ENCODE measurements around the gene LRRC17.
"Not testable (repeated sequence)": the region's sequence is repeated elsewhere in the genome, so short reads cannot be mapped to it uniquely, and the experiment has no call there.

Gene LRRC17

DNA sequence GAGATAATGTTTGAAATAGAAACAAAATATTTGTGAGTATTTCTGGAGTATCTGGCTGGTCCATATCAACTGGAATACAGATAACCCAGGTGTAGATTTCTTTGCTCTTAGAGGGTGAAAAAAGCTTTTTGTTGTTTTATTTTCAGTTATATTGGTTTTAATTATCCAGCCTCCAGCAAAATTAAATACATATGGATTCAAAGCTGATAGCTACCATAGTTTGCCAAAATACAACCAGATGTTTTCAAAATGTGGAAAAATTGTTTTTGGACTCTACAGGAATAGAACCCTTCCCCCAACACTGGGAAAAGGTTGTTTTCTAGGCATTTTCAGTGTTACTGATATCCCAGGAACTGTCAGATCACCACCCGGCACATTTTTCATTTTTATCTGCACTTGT is 30.1 kb downstream of the LRRC17 start:
- no peak for DNase-seq (ENCODE audit: low read depth in 3 of 3)

DNA sequence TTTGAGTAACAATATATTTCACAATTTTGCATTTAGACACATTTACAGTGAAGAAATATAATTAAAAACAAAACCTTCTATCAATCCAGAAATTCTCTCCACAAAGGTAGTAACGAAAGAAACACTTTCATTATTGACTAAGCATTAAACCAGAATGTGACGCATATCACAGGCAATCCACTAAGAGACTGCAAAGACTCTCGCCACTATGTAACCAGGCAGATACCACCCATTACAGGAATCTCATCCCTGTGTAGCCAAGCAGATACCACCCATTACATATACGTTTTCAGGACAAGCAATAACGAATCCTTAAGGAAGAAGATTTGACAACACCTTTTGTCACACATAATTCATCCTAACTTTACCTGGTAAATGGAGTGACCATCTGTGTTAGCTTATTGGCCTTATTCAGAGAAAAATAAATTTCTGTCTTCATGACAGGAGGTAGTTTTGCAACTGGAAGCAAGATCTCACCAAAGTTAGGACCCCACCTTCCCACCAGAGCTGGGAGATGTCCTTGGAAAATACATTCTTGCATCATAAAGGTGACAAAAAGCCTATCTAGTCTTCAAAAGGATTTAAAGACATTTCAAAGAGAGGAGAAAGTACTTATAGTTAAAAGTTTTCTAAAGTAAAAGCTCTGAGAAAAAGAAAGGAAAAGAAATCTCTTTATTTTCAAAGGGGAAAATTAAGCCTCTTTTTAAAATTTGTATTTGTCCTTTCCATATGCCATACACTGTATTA is 30.8 kb downstream of the LRRC17 start:
- DNase-seq (ENCODE audit: low read depth in 3 of 3), result no peak

DNA sequence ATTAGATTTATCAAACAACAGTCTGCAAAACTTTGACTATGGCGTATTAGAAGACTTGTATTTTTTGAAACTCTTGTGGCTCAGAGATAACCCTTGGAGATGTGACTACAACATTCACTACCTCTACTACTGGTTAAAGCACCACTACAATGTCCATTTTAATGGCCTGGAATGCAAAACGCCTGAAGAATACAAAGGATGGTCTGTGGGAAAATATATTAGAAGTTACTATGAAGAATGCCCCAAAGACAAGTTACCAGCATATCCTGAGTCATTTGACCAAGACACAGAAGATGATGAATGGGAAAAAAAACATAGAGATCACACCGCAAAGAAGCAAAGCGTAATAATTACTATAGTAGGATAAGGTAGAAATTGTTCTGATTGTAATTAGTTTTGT is 31.4 kb downstream of the LRRC17 start:
- DNase-seq (ENCODE audit: low read depth in 3 of 3), result no peak

DNA sequence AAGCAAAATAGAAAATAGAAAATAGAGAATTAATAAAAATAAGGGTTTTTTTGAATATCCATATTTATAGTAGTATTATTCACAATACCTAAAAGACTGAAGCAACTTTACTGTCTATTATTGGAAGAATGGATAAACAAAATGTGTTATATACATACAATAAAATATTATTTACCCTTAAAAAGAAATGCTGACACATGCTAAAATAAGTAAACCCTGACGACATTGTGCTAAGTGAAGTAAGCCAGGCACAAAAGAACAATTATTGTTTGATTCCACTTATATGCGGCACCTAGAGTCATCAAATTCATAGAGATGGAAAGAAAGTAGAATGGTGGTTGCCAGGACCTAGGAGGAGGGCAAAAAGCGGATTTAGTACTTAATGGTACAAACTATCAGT is 39.0 kb downstream of the LRRC17 start:
- DNase-seq (ENCODE audit: low read depth in 3 of 3), result no peak

- DNase-seq (ENCODE audit: low read depth in 3 of 3), result no peak
These were observed 40.6 kb downstream of the LRRC17 start for GRCh38 chr7:102953406-102953805.

GRCh38 chr7:102954359-102954758 is 41.6 kb downstream of the LRRC17 start:
- DNase-seq (ENCODE audit: low read depth in 3 of 3), result not testable (repeated sequence)

GRCh38 chr7:102958004-102958403 is 45.2 kb downstream of the LRRC17 start:
- not testable (repeated sequence) for DNase-seq (ENCODE audit: low read depth in 3 of 3)

DNA sequence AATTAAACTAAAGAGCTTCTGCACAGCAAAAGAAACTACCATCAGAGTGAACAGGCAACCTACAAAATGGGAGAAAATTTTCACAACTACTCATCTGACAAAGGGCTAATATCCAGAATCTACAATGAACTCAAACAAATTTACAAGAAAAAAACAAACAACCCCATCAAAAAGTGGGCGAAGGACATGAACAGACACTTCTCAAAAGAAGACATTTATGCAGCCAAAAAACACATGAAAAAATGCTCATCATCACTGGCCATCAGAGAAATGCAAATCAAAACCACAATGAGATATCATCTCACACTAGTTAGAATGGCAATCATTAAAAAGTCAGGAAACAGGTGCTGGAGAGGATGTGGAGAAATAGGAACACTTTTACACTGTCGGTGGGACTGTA is 49.2 kb downstream of the LRRC17 start:
- DNase-seq (ENCODE audit: low read depth in 3 of 3), result not testable (repeated sequence)

DNA sequence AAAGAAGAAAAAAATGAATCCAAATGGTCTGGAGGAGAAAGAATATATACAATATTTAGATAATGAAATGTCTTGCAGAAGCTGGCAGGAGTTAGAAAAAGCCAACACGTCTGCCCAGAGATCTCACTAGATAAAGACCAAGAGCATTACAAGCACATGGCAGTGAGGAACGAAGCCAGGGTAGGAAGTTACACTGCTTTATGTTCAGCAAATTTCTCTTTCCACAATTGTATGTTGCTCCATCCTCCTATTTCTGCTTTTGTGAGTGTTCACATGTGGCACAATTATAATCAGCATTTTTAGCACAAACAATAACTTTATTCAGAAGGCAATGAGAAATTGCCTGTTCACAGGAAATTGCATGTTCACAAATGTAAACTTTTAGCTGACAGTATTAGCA is 53.7 kb downstream of the LRRC17 start:
- no peak for DNase-seq (ENCODE audit: low read depth in 3 of 3)

DNA sequence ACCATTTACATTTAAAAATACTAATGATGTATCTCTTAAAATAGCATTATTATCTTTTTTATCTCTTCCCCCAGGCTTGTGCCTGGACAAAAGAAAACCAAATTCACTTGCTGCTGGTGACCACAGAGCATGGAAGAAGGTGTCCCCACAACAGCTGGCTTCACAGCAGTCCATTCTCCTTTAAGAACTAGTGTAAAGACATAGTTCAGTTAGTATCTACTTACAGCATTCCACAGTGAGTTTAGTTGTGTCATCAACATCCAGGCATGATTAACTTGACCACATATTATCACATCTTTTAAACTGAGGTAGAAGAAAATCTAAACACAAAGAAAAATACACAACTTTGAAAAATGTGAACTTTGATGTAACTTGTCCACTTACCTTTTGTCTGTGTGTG is 55.0 kb downstream of the LRRC17 start:
- DNase-seq (ENCODE audit: low read depth in 3 of 3), result no peak

DNA sequence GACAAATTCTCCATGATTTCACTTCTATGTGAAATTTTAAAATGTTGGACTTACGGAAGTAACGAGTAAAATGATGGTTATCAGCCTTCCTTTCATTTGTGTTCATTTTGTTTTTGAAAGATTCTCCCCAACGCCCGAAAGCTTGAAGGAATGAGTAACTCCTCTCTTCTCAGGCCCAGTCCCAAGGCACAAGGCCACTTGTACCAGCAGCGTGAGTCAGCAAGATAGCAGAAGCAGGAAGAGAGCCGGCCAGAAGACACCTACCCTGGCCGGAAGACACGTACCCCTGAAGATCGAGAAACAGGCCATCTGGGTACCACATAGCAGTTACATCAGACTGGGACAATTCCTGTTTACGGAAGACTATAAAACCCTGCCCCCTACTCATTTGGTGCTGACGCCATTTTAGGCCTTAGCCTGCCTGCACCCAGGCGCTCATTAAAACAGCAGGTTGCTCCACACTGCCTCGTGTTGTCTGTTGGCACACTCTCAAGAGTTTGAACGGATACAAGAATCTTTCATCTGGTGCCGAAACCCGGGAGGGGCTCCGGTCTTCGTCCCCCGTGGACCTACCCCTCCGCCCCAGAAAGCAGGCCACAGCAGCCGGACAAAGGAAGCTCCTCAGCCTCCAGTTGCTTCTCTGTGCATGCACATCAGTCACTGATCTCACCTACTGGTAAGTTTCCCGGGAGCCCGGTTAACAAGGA is 60.4 kb downstream of the LRRC17 start:
- DNase-seq (ENCODE audit: low read depth in 3 of 3), result no peak

DNA sequence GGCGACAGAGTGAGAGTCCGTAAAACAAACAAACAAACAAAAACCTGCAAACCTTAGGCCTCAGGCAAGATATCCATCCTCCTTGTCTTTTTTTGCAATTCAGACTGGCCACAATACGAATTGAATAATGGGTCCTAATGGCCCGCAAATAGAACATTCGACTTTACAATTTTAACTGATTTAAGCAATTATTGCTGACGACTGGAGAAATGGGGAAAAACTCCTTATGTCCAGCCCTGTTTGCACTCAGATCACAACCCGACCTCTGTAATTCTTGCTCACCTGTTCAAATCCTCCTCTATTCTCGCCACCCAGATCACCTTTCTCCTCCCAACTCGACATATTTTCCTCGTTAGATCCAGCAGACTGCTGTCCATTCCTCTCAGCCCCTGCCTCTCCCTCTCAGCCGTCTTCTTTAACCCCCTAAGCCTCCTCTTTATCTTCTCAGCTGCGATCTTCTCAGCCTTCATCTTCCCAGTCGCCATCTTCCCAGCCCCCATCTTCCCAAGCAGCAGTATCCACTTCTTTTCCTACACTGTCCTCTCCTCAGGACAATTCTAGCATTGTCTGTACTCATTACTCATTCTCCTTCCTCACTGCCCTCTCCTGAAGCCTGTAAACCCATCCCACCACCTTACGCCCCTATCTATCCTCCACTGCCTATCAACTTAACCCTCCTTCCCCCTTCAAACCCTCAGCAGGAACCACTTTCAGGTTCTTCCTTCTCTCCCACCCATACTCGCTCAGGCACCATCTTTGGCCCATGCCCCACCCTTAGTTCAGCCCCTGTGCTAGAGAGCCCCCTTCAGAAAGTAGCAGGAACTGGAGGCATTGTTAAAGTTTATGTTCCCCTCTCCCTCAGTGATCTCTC is 61.8 kb downstream of the LRRC17 start:
- no peak for DNase-seq (ENCODE audit: low read depth in 3 of 3)

DNA sequence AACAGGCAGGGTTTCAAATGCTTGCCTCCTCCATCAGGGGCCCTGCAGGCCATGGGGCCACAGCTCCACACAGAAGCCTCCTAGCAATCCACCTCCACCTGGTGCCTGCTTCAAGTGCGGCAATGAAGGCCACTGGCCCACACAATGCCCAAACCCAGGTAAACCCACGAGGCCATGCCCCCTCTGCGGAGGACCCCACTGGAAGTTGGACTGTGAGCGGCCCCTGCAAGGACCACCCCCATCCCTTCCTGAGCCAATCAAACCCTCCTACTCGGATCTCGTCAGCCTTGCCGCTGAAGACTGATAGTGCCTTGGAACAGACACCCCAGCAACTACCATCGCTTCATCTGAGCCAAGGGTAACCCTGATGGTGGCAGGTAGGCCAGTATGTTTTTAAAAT is 63.1 kb downstream of the LRRC17 start:
- no peak for DNase-seq (ENCODE audit: low read depth in 3 of 3)

GRCh38 chr7:102976493-102976892 is 63.7 kb downstream of the LRRC17 start:
- no peak for DNase-seq (ENCODE audit: low read depth in 3 of 3)

- DNase-seq (ENCODE audit: low read depth in 3 of 3), result not testable (repeated sequence)
These were observed 64.8 kb downstream of the LRRC17 start for GRCh38 chr7:102977586-102977985.

- DNase-seq (ENCODE audit: low read depth in 3 of 3), result no peak
These were observed 65.5 kb downstream of the LRRC17 start for GRCh38 chr7:102978284-102978683.

DNA sequence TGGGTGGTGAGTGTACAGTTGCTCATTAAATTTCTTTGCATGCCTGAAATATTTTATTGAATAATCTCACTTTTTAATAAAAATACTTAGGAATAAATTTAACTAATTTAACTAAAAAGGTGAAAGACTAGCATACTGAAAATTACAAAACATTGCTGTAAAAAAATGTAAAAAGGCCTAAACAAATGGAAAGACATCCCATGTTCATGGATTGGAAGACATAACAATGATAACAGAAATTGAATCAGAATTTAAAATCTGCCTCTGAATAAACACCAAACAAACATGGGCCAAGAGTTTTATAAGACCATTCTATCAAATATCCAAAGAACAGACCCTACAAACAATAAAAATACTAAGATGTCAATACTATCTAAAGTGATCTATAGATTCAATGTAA is 66.9 kb downstream of the LRRC17 start:
- DNase-seq (ENCODE audit: low read depth in 3 of 3), result no peak

- DNase-seq (ENCODE audit: low read depth in 3 of 3), result no peak
These were observed 68.7 kb downstream of the LRRC17 start for GRCh38 chr7:102981451-102981850.

- DNase-seq (ENCODE audit: low read depth in 3 of 3), result no peak
These were observed 69.4 kb downstream of the LRRC17 start for GRCh38 chr7:102982235-102982634.

- no peak for DNase-seq (ENCODE audit: low read depth in 3 of 3)
These were observed 70.8 kb downstream of the LRRC17 start for GRCh38 chr7:102983602-102984001.

DNA sequence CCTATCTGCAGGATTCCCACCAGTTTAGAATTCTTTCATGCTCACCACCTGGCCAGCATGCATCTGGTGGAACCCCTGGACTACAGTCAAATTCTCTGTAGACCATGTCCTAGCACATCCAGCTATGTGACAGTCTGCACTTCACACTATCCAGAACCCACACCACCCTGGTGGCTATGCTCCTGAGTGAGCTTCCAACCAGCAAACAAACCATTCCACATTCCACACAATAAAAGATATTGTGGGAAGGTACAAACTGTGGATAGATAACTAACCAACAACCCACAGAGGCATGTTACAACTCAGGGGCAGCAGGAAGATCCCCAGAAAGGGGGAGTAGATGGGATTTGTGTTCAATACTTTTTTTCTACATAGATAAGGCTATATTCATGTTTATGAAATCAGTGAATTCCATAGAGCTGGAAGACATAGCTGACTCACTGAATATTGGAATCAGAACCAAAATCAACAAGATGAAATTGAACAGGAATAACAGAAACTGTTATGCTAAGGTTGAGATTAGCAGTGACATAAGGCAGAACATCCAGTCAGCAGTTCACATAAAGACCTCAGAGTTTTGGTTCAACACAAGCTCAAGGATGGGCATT is 72.5 kb downstream of the LRRC17 start:
- DNase-seq (ENCODE audit: low read depth in 3 of 3), result no peak

DNA sequence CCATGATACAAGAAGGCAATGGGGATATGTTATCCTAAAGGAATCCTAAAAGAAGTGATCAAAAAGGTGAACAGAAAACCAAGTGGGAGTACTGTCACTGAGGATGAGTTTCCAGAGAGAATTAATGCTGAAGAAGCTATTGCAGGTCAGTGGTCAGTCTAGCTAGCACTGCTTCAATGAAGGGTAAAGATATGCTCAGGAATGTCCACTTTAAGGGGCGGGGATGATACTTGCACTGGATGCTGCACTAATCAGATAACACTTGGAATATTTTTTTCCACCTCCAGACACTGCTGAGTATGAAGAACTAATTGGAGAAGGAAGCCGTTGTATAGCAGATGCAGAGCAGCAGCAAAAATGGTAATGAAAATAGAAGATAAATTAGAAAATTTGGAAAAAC is 75.3 kb downstream of the LRRC17 start:
- DNase-seq (ENCODE audit: low read depth in 3 of 3), result no peak

Data from stimulated activated CD4-positive, alpha-beta T cell treated with anti-CD3 and anti-CD28 coated beads, TNF-alpha, amount 100 ng/mL, for 24 hours (primary cell).